OCI-LY7 (cell line): ENCODE measurements around the gene ZNF43. TPM values are rescaled to one million over a fixed set of nuclear protein-coding genes. Genes with fewer than 3 reads are reported as not detected.

Source experiments
- BruUV-seq: library from RNA; stranded (reverse); fragments of 400-500 nt; replicated peaks from 2 replicates; lab custom pipeline; 2021; lab: Mats Ljungman, UMichigan
- CTCF ChIA-PET: fragments of 300-600 bp; sonication (Branson Sonifier 250); formaldehyde crosslinking; loops from one replicate; lab custom pipeline; 2022; ENCODE audit warnings: antibody characterized with exemption; ENCODE audit not compliant: unreplicated experiment; lab: Charles Lee
- POLR2A ChIA-PET: fragments of 300-600 bp; sonication (Branson Sonifier 250); formaldehyde crosslinking; loops from one replicate; lab custom pipeline; 2022; ENCODE audit warnings: antibody characterized with exemption; lab: Charles Lee
- DNase-seq: peaks from one replicate; pipeline ENCODE4 v3.0.0-alpha.2; 2015; ENCODE audit warnings: low spot score
- H2AFZ ChIP-seq: fragments of 200-600 bp; sonication (generic), shearing (Covaris generic); 2 replicates; pipeline ENCODE4 v1.6.1; 2014; ENCODE audit warnings: mild to moderate bottlenecking, antibody characterized with exemption, low read length, moderate library complexity
- H3K27ac ChIP-seq: fragments of 200-600 bp; sonication (generic); 2 replicates; pipeline ENCODE4 v1.5.1; 2014; ENCODE audit warnings: mixed run types, low read depth, mild to moderate bottlenecking, moderate library complexity, low read length, inconsistent platforms; ENCODE audit not compliant: poor library complexity, severe bottlenecking
- H3K36me3 ChIP-seq: fragments of 200-600 bp; sonication (generic); 2 replicates; pipeline ENCODE4 v1.6.1; 2014; ENCODE audit warnings: mild to moderate bottlenecking, antibody characterized with exemption, low read length, moderate library complexity, mixed read lengths; ENCODE audit not compliant: insufficient read depth
- H3K4me1 ChIP-seq: fragments of 200-600 bp; sonication (generic); 2 replicates; pipeline ENCODE4 v1.5.1; 2014; ENCODE audit warnings: mild to moderate bottlenecking, low read length; ENCODE audit not compliant: insufficient read depth, poor library complexity, severe bottlenecking
- H3K4me2 ChIP-seq: fragments of 200-600 bp; sonication (generic); 2 replicates; pipeline ENCODE4 v1.6.1; 2014; ENCODE audit warnings: mild to moderate bottlenecking, low read length
- H3K4me3 ChIP-seq: fragments of 200-600 bp; sonication (generic); 2 replicates; pipeline ENCODE4 v1.5.1; 2014; ENCODE audit warnings: mild to moderate bottlenecking, low read depth, low read length; ENCODE audit not compliant: poor library complexity, severe bottlenecking
- H3K79me2 ChIP-seq: fragments of 200-600 bp; sonication (generic); 2 replicates; pipeline ENCODE4 v1.6.1; 2016; ENCODE audit warnings: low read depth, mild to moderate bottlenecking, low read length, moderate library complexity, mixed read lengths; ENCODE audit not compliant: insufficient read depth
- H3K9me2 ChIP-seq: fragments of 200-600 bp; sonication (generic); 2 replicates; pipeline ENCODE4 v1.6.1; 2016; ENCODE audit warnings: mild to moderate bottlenecking, low read length, mixed read lengths; ENCODE audit not compliant: insufficient read depth
- H3K9me3 ChIP-seq: fragments of 200-600 bp; sonication (generic); 2 replicates; pipeline ENCODE4 v1.6.1; 2014; ENCODE audit warnings: mild to moderate bottlenecking, mixed run types, low read length, mixed read lengths
- H4K20me1 ChIP-seq: fragments of 200-600 bp; sonication (generic); 2 replicates; pipeline ENCODE4 v1.6.1; 2014; ENCODE audit warnings: mild to moderate bottlenecking, antibody characterized with exemption, low read length, moderate library complexity, mixed read lengths; ENCODE audit not compliant: insufficient read depth
- CTCF ChIP-seq: fragments of 200-600 bp; sonication (generic); conservative IDR thresholded peaks from 2 replicates; pipeline ENCODE4 v1.5.1; 2014; ENCODE audit warnings: mild to moderate bottlenecking, antibody characterized with exemption, low read length, moderate library complexity, mixed read lengths
- EZH2phosphoT487 ChIP-seq: fragments of 200-600 bp; sonication (generic); IDR thresholded peaks from 2 replicates; pipeline ENCODE4 v1.6.1; 2018; ENCODE audit warnings: low read depth, borderline replicate concordance, mild to moderate bottlenecking, mixed run types, antibody characterized with exemption, low read length, moderate library complexity, mixed read lengths
- intact Hi-C: fragments of 100-400 bp; cut with micrococcal nuclease; formaldehyde crosslinking; loops from one replicate; pipeline ENCODE4 v1.10.0; 2022; ENCODE audit not compliant: unreplicated experiment
- total RNA-seq, 2 experiments: library from RNA; depleted of rRNA in 1 of 2; stranded (reverse); fragments of >200 nt in 1 of 2; shearing (Covaris generic) in 1 of 2; gene quantifications; 2 replicates each; pipeline ENCODE4 v1.2.3, GENCODE V29; 2014 to 2022

The ZNF43 gene
- total RNA-seq, 2 experiments from 2014 or later, result 39.7 to 55.6 TPM

- intact Hi-C loops, result loop anchor here (1.0 kb wide), 1 partner anchor 15 kb away; the partner anchor contains the start of gene ZNF43
- Histone ChIP-seq H3K4me3 (peak overlapping the region; percentile 92), H3K36me3 (peaks cover 42% of the 10 kb centered on the region), H3K79me2 (peaks cover 37% of the 10 kb centered on the region; the same call in 1 of the 2 replicates), H2AFZ (peak overlapping the region; percentile 100), H3K4me1 (peaks cover 20% of the 10 kb centered on the region), H3K27ac (peak overlapping the region; percentile 52), H3K9me2 (no peaks in the 10 kb centered on the region), H3K4me2 (peak overlapping the region; percentile 70), H4K20me1 (no peaks in the 10 kb centered on the region), H3K9me3 (peaks cover 8% of the 10 kb centered on the region; the same call in 1 of the 2 replicates)
- ChIA-PET CTCF (interaction anchor here (0.5 to 0.6 kb wide), 2 partner anchors 877 to 1331 kb away, joined by 3 read pairs; no protein-coding TSS in a partner anchor), POLR2A (interaction anchor here (0.7 to 1.7 kb wide), 8 partner anchors 14 to 346 kb away, joined by 3 to 12 read pairs (median 5); partner anchors contain the start of genes ZNF100, ZNF257, ZNF429 and ZNF43)
- no TSS peak for BruUV-seq
- TF ChIP-seq EZH2phosphoT487 (no peak), CTCF (no peak)
- peak; percentile 96 for DNase-seq
Measured at GRCh38 chr19:21851596-21852345, 15.8 kb upstream of the ZNF43 start.

- DNase-seq, result no peak
- H3K9me3 ChIP-seq, result peaks cover 8% of the 10 kb centered on the region; the same call in 1 of the 2 replicates
- intact Hi-C loops, result no loop called here
- ChIA-PET CTCF (interaction anchor here (0.5 to 0.6 kb wide), 2 partner anchors 878 to 1332 kb away, joined by 3 read pairs; no protein-coding TSS in a partner anchor), POLR2A (no interaction called here)
- peak overlapping the region; percentile 92 for H3K4me3 ChIP-seq
- no peak overlapping the region for H3K27ac ChIP-seq
- TF ChIP-seq CTCF (no peak), EZH2phosphoT487 (no peak)
- H3K4me1 ChIP-seq, result peaks cover 20% of the 10 kb centered on the region
- TSS peak; percentile 74 for BruUV-seq
- no peak overlapping the region for H2AFZ ChIP-seq
- H3K9me2 ChIP-seq, result no peaks in the 10 kb centered on the region
- peaks cover 52% of the 10 kb centered on the region for H3K36me3 ChIP-seq
- no peaks in the 10 kb centered on the region for H4K20me1 ChIP-seq
- peak overlapping the region; percentile 70 for H3K4me2 ChIP-seq
- peaks cover 37% of the 10 kb centered on the region; the same call in 1 of the 2 replicates for H3K79me2 ChIP-seq
Measured at GRCh38 chr19:21850656-21851255, 14.8 kb upstream of the ZNF43 start.
